Cerebellar cortex (tissue), 1 donor: ENCODE measurements around the gene SCAMP5.
A peak's percentile ranks its signal among the peaks of the same experiment; 100 is the strongest.

Experiments used
- DNase-seq: peaks from one replicate; pipeline ENCODE4 v3.0.0-alpha.2; 2015; ENCODE audit warnings: low spot score

The SCAMP5 gene

DNA sequence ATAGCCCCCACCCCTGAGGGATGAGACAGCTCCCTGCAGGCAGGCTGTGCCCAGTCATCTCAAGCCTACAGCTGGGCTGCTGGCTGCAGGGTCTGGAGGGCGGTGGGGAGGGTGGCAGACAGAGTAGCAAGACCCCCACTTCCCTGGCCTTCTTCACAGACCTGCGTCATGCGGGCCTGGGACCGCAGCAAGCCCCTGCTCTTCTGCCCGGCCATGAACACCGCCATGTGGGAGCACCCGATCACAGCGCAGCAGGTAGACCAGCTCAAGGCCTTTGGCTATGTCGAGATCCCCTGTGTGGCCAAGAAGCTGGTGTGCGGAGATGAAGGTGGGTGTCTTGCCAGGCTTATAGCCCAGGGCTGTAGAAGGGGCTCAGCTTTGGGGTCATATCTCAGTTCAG is 53.0 kb downstream of the SCAMP5 start:
- DNase-seq = no peak

DNA sequence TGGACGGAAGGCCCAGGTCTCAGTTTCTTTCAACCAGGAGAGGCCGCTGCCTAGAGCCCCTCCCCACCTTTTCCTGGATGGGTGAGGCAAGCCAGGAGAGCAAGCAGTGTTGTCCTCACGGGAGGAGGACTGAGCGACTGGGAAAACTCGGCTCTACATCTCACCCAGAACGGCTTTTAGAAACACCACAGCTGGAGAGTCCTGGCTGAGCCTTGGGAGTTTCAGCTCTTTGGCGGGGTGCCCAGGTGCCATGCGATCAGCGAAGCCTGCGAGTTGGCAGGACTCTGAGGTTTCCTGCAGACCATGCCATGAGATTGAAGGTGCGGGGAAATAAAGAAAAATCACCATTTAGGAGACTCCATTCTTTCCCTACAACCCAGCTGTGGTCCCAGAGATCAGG is 54.0 kb downstream of the SCAMP5 start:
- peak; percentile 12 for DNase-seq

DNA sequence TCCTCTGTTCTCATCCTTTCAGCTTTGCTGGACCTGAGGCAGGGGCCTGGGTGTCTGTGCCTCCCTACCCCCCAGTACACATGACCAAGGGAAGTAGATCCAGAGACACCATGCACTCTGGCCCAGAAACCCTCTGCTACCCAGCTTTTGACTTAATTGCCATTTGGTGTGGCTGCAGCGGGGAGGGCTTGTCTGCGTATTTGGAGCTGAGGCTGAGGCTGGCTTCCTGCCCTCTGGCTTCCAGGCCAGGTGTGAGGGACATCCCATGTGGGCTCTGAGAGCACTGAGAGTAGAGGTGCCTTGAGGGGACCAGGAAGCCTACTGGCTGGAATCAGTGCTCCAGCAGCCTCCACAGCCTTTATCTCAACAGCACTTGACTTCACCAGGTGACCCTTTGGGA is 54.9 kb downstream of the SCAMP5 start:
- DNase-seq = no peak

DNA sequence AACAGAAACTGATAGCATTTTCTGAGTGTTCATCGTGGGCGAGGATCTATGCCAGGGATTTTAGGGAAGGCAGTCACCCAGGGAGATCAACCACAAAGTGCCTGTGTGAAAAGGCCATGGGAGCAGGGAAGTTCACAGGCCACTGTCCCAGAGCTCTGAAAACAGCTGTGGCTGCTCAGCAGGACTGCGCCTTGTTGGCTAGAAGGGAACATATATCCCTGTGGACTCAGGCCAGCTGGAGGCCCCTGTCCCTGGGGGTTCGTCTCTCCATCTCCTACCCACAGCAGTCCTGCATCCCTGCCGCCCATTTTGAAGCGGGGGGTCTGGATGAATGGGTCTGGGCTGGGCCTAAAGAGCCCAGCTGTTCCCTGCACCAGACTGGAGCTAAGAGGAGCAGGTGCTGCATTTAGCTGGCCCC is 55.8 kb downstream of the SCAMP5 start:
- DNase-seq = no peak

DNA sequence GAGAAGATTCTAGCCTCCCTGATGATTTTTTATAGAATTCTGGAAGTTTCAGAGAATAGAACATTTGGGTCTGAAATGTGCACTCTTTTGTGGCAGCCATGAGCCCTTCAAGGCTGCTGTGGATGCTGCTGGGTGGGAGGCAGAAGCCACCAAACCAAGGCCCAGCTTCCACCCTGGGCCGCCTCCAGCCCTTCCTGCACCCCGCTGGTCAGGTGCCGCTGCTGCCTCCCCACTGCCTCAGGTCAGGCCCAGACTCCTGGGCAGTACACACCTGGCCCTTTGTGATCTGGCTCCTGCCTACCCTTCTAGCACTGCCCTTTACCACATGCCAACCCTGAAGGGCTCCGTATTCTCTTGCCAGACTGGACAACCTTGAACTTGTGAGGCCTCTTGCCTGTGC is 56.3 kb downstream of the SCAMP5 start:
- DNase-seq = no peak

DNA sequence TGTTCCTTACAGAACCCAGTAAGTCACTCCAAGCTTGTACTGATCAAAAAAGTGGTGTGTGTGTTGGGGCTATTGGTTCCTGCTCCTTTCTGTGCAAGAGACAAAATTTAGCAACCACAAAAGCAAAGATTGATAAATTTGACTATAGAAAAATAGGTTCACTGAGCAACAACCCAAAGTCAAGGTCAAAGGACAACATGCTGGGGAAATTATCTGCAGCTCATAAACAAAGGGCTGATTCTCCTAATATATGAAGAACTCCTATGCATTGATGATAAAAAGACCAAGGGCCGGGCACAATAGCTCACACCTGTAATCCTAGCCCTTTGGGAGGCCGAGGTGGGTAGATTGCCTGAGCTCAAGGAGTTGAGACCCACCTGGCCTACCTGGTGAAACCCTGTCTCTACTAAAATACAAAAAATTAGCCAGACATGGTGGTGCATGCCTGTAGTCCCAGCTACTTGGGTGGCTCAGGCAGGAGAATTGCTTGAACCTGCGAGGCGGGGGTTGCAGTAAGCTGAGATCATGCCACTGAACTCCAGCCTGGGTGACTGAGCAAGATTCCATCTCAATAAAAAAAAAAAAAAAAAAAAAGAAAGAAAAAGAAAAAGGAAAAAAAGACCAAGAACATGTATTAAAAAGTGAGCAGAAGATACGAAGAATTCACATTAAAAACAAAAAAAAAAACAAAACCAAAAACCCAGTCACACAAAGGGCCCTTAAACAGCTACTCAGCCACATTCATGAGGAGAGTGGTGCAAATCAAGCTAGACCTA is 57.8 kb downstream of the SCAMP5 start:
- DNase-seq = no peak

DNA sequence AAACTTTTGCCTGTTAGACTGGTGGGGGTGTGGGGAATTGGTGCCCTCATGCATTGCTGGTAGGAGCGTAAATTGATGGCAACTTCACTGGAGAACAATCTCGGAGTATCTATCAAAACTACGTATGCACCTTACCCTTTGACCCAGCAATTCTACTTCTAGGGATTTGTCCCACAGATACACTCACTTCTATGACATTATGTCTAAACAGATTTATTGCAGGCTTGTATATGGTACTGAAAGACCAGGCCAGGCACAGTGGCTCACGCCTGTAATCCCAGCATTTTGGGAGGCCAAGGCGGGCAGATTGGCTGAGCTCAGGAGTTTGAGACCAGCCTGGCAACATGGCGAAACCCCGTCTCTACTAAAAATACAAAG is 58.4 kb downstream of the SCAMP5 start:
- no peak for DNase-seq

DNA sequence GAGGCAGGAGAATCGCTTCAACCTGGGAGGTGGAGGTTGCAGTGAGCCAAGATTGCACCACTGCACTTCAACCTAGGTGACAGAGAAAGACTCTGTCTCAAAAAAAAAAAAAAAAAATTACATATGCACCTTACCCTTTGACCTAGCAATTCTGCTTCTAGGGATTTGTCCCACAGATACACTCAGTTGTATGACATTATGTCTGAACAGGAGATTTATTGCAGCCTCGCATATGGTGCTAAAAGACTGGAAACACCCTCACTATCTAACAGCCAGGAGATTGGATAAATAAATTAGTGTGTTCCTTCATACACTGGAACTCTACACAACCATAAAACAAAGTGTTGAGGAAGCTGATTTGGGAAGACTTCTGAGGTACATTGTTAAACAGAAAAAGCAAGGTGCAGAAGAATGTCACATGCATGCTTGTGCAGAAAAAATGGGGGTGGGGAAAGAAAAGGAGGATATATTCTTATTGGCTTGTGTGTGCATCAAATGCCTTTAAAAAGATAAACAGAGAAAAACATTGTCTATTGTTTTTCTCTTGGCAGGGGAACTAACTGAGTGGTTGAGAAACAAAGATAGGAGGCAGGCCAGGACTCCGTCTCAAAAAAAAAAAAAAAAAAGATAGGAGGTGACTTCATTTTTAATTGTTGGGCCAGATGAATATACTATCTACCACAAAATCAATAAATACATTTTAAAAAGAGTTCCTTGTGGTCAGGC is 59.0 kb downstream of the SCAMP5 start:
- DNase-seq = no peak

DNA sequence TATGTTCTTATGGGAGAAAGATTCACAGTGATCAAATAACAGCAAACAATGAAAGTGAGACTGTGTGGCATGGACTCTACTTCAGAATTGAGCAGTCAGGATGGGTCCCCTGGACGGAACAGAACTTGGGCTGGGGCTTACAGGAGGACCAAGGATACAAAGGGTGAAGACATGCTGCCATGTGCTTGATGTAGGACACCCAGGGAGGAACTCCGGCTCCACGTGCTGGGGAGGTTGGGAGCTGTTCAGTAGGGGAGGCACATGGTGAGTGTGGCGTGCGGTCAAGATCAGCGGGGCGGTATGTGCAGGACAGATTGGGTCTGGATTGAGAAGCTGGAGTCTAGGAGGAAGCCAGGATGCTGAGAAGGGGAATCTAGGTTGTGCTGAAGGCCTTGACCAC is 60.7 kb downstream of the SCAMP5 start:
- DNase-seq = no peak

DNA sequence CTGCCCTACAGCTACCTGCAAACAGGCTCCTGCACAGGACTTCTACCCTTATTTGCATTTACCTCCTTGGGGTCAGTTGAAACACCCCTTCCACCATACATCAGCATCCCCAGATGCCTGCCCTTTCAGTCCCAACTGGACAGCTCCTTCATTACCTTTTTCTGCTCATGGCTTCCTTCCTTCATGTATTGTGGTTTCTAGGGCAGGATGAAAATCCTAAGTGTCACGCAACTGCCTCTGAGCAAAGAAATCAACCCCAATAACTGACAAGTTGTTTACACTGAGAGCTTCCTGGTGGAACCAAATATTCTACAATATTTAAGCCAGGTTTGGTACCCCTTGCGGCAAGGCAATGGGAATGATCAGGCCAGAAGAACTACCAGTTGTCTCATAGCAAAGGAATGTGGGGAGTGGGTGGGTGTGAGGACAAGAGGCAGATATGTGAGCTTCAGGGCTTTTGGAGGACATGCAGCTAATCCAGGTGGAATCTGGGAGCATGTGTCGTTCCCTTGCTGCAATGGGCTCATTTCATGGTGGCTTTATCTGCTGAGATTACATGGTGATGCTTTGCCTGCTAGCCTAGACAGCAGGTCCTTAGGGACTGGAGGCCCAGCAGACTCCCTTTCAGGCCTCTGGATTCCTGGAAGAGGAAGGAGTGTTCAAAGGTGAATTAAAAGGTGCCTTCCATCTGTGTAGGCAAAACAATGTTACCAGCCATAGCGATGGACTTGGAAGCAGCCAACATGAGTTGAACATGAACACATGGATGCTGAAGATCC is 63.0 kb downstream of the SCAMP5 start:
- DNase-seq = no peak

DNA sequence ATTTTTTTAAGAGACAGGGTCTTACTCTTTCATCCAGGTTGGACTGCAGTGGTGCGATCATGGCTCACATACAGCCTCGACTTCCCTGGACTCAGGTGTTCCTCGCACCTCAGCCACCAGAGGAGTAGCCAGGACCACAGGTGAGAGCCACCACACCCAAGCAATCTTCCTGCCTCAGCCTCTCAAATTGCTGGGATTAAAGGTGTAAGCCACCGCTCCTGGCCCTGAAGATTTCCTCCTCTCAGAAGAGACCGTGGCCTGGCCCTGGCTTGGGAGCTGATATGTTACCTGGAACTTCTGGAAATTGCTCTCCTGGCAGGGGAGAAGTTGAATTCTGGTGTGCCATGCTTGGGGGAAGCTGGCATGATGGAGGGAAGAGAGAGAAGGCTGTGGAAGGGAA is 64.2 kb downstream of the SCAMP5 start:
- DNase-seq = no peak

DNA sequence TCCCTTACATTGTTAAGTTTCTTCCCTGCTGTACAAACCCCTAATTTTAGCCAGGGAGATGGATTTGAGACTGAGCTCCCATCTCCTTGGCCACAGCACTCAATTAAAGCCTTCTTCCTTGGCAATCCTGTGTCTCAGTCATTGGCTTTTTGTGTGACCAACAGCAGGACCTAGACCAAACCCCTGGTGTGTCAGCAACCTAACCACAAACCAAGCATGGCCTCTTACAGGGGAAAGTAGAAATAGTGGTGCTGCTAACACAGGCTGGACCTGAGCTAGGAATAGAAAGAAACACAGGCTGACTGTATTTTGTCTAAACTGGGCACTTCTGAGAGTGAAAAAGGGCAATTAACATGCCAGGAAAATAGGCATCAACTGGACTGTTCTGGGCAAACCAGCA is 65.9 kb downstream of the SCAMP5 start:
- no peak for DNase-seq

DNA sequence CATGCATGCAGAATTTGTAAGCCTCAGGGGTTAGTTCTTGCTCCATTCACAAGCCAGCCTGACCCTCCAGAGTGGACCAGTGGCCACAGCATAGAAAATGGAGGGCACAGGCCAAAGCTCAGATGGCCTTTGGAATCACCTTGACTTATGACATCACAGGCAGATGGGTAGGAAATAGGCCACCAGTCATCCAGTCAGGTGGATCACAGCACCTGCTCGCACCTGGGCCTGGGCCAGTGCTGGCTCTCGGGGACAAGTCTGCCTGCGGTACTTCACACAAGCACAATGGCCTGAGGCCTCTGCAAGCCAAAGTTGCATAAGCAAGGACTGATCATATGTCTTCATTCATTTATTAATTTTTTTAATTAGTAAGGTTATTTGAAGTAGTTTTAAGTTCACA is 67.3 kb downstream of the SCAMP5 start:
- no peak for DNase-seq

DNA sequence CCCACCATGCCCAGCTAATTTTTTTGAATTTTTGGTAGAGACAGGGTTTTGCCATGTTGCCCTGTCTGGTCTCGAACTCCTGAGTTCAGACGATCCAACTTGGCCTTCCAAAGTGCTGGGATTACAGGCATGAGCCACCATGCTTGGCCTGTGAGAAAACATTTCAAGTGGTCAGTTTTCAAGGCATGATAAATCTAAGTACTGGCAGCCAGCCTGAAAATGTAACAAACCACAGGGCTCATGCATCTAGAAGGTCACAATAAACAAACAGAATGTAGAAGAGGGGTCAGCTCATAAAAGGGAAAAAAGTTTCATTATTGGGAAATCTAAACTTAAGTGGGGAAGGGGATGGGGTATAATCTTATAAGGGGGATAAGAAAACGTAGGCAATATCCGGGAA is 68.0 kb downstream of the SCAMP5 start:
- no peak for DNase-seq

DNA sequence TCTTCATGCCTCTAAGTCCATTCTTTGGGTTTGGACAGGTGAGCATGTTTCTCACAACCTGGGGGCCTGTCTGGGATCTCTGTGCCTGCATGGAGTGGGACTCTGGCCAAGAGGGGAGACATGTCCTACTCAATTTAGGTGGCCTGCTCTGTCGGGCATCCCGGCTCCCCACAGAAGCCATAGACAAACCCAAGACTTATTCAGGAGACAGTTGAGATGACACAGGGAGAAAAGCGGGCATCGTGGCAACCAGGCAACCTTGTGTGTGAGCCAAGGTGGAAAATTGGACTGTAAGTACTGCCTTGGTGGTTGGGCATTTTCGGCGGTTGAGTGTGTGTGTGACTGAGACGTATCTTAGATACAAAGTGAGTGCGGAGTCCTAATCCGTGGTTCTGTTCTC is 68.5 kb downstream of the SCAMP5 start:
- no peak for DNase-seq

DNA sequence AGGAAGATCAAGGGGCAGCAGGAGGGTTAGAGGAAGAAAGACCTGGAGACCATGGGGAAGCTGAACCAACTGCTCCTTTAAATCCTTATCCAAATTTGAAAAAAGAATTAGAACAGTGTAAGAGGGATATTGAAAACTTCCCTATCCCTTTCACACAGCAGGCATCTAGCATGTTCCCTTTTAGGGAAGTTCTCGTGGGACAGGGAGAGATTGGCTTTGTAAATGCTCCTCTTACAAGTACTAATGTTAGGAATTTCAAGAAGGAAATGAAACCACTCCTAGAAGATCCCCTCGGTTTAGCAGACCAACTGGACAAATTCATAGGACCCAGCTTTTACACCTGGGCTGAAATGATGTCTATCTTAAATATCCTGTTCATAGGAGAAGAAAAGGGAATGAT is 69.5 kb downstream of the SCAMP5 start:
- DNase-seq = no peak

DNA sequence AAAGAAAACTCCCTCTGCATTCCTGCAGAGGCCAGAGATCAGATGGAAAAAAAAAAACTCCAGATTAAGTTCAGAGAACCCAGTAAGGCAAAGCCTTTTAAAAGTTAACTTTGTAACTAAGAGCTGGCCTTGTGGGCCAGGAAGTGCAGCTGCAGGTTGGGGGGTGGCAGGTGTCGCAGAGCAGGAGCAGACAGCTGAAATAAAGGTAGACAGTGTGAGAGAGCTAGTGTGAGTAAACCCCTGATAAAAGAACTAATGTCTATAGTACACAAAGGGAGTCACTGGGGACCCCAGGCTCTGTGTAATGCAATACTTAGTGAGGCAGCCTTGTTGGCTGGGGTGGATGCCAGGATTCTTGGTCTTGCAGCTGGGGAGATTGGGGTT is 70.1 kb downstream of the SCAMP5 start:
- no peak for DNase-seq

DNA sequence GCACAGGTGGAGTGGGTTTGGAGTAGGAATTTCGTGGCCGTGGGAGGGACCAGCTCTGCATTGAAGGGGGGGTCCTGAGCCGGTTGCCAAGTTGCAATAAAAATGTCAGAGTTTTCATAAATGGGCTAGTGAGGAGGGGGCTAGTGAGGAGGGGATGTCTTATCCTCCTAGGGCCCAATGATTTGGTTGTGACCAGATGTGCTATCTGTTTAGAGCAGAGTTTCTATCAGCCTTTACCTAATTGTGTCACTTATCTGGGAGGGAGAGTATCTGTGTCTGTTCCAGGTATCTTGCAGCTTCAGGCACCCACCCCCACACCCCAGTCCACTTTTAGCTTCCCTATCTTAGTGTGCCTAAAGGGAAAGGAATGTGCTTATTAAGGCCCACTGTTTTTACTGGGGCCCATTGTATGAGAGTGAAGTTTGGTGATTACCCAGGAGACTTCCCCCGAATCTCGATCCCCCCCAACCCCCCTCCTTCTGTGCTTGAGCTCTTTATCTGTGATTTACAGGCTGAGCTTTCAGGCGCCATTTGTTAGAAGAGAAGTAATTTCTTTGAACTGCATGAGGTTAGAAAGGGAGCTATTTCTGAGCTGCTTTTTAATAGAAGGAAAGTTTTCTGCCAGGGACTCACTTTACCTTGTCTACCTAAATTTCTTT is 70.6 kb downstream of the SCAMP5 start:
- DNase-seq = no peak

DNA sequence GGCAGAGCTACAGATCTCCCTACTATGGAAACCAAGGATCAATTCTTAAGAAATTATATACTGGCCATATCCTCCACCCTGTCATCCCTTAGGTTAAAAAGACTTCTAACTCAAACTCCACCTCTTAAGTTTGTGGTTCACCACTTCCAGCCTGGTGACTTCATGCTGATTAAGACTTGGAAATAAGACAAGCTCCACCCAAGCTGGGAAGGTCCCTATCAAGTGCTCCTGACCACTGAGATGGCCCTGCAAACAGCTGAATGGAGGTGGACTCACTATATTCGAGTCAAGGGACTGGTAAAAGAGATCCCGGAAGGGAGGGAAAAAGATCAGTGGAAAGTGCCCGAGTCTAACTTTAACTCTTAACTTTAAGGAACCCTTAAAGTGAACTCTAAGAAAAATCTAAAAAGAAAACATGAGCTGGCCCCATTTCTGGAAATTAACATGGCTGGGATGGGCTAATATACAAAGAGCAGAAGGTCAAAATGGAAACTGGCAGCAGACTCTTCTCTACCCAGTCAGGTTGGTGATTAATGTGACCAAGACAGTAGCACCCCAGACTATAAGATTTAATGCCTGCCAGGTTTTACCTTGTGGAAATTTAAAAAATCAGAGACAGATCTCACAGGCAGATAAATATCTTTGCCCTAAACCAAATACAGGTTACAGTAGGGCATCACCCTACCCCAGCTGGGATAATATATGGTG is 71.9 kb downstream of the SCAMP5 start:
- DNase-seq = no peak

DNA sequence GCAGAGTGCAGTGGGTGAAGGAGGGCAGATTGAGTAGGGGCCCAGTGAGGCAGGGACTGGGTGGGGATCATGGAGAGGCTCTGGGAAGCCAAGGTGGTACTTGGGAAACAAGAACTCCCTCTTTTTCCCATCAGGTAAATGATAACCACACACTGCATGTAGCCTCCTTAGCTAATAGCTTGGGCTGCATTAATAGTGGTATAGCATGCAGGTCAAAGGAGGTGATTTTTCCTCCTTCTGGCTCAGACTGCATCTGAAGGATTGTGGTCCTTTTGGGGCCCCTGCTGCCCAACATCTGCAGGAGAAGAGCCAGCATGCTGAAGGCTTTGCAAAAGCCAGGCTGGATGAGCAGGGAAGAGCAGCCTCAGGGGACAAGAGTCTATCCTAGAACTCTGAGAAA is 73.4 kb downstream of the SCAMP5 start:
- no peak for DNase-seq

DNA sequence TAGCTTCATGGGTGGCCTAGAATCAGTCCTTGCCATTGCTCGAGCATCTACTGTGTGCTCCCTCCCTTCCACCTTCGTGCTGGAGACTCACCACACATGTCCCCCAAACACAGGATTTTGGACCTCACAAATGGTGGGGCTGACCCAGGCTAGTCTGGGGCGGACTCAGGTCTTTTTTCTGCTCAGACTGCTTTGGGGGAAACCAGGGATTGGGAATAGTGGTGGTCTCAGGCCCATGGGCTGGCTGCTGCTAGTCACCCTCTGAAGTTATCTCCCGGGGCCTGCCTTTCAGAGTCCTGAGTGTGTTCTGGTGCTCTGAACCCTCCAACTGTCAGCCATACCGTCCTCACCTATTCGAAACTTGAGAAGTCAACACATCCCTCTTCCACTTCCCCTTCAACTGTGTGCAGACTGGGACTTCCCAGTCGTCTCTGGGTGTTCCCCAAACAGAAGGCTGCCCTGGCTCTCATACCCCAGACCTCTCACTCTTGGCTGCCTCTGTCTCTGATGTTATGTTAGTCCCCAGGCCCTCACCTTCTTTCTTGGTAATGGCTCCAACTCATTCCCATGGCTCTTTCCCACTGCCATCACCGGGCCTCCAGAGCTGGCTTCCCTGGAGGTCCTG is 74.0 kb downstream of the SCAMP5 start:
- no peak for DNase-seq
